ENCODE measurements around the gene DNAJC3.

Gene DNAJC3

DNA sequence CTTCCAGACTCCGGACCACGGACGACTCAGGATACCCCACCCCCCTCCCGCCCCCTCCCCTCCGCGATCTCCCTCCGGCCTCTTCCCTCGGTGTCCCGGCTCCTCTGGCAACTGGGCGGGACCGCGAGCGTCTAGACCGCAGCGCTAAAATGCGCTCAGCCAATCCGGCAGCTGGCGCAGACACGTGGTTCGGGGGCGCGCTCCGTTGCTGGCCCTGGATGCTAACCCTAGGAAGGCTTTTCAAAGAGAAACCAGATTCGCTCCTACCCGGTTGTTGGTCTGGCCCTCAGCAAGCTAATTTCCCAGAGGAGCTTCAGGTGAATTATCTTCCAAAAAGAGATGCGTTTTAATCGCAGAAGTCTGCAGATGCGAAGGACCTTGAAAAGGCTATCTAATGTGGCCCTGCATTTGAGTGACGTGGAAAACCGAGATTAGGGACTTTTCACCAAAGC lies 32.3 kb upstream of the DNAJC3 start, which contains the start of gene DZIP1:
DZIP1 (minus strand) TSS at position 106 of the 452 bp plus-strand sequence. CDS start 2,677 bp downstream, outside the sequence.
- peaks cover 31% of the 10 kb centered on the region for H3K4me1 Mint-ChIP-seq
- peak; percentile 81 for DNase-seq
- H3K36me3 Mint-ChIP-seq (ENCODE audit: low read depth) = peaks cover 16% of the 10 kb centered on the region
- no peaks in the 10 kb centered on the region for H3K27me3 Mint-ChIP-seq (ENCODE audit: low read depth, poor library complexity)
- H3K27ac Mint-ChIP-seq = peak within 1 kb of the TSS; percentile 87
- no peak for TF ChIP-seq CTCF (IDR thresholded peaks at IDR 0.05)
- peak within 1 kb of the TSS; percentile 91 for H3K4me3 Mint-ChIP-seq
- peaks cover 3% of the 10 kb centered on the region for H3K9me3 Mint-ChIP-seq

DNA sequence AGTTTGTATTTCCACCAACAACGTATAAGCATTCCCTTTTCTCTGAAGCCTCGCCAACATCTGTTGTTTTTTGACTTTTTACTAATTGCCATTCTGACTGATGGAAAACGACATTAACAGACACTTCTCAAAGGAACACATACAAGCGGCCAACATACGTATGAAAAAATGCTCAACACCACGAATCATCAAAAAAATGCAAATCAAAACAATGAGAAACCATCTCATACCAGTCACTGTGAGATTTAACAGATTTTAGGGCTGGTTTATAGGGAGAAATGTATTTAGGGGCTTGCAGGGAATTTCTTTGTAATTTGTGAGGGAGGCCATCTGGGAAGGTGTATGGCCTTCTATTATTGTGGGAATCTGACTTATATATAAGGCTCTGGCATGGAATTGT lies 29.6 kb upstream of the DNAJC3 start:
- DNase-seq = no peak
- H3K36me3 Mint-ChIP-seq (ENCODE audit: low read depth) = no peaks in the 10 kb centered on the region
- H3K27me3 Mint-ChIP-seq (ENCODE audit: low read depth, poor library complexity) = no peaks in the 10 kb centered on the region
- H3K4me3 Mint-ChIP-seq = no peak overlapping the region
- peaks cover 7% of the 10 kb centered on the region for H3K9me3 Mint-ChIP-seq
- peaks cover 16% of the 10 kb centered on the region for H3K4me1 Mint-ChIP-seq
- H3K27ac Mint-ChIP-seq = no peak overlapping the region
- TF ChIP-seq CTCF (IDR thresholded peaks at IDR 0.05) = no peak

GRCh38 chr13:95650696-95651095 lies 26.2 kb upstream of the DNAJC3 start:
- no peak for DNase-seq
- H3K9me3 Mint-ChIP-seq = peaks cover 4% of the 10 kb centered on the region
- no peak overlapping the region for H3K27ac Mint-ChIP-seq
- no peaks in the 10 kb centered on the region for H3K27me3 Mint-ChIP-seq (ENCODE audit: low read depth, poor library complexity)
- peaks cover 5% of the 10 kb centered on the region for H3K4me1 Mint-ChIP-seq
- TF ChIP-seq CTCF (IDR thresholded peaks at IDR 0.05) = no peak
- no peaks in the 10 kb centered on the region for H3K36me3 Mint-ChIP-seq (ENCODE audit: low read depth)
- no peak overlapping the region for H3K4me3 Mint-ChIP-seq

- Mint-ChIP-seq H3K4me3 (no peak overlapping the region), H3K4me1 (peaks cover 5% of the 10 kb centered on the region), H3K27ac (no peak overlapping the region), H3K27me3 (ENCODE audit: low read depth, poor library complexity) (no peaks in the 10 kb centered on the region), H3K36me3 (ENCODE audit: low read depth) (no peaks in the 10 kb centered on the region), H3K9me3 (peaks cover 7% of the 10 kb centered on the region)
- no peak for DNase-seq
- TF ChIP-seq CTCF (IDR thresholded peaks at IDR 0.05) = no peak
These were observed 24.6 kb upstream of the DNAJC3 start for GRCh38 chr13:95652244-95652764.

GRCh38 chr13:95652821-95653220 lies 24.1 kb upstream of the DNAJC3 start:
- peaks cover 5% of the 10 kb centered on the region for H3K4me1 Mint-ChIP-seq
- H3K4me3 Mint-ChIP-seq = no peak overlapping the region
- no peaks in the 10 kb centered on the region for H3K27me3 Mint-ChIP-seq (ENCODE audit: low read depth, poor library complexity)
- DNase-seq = no peak
- no peak overlapping the region for H3K27ac Mint-ChIP-seq
- peaks cover 7% of the 10 kb centered on the region for H3K9me3 Mint-ChIP-seq
- H3K36me3 Mint-ChIP-seq (ENCODE audit: low read depth) = no peaks in the 10 kb centered on the region
- no peak for TF ChIP-seq CTCF (IDR thresholded peaks at IDR 0.05)

DNA sequence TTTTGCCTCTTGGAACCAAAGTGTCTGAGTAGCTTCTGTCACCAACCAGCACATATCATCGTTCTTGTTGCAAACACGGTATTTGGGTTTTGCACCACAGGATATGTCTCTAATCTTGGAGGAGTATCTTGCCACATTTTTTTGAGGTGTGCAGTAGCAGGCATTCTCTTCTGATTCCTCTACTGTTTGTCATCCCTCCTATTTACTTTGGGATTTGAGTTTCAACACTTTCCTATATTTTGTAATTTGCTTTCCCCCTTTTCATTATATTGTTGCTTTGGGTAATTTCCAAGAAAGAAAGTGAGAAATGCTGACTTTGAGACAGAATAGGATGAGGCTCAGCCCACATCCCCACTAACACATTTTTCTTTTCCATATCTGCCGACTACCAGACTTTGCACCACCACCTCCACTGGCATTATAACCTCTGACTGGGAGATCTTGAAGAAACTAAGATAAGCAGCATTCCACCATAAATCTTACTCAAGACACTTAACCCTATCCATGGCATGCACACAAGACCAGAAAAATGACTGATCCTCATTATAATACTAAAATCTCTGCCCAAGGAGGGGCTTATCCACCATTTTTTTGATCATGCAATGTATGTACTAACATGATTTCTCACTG lies 20.4 kb upstream of the DNAJC3 start:
- no peak for TF ChIP-seq CTCF (IDR thresholded peaks at IDR 0.05)
- Mint-ChIP-seq H3K36me3 (ENCODE audit: low read depth) (no peaks in the 10 kb centered on the region), H3K4me1 (peaks cover 5% of the 10 kb centered on the region), H3K4me3 (no peak overlapping the region), H3K9me3 (peaks cover 9% of the 10 kb centered on the region), H3K27ac (no peak overlapping the region), H3K27me3 (ENCODE audit: low read depth, poor library complexity) (peaks cover 5% of the 10 kb centered on the region)
- no peak for DNase-seq

Data from nephron progenitor cell (in vitro differentiated cells).